ENCODE measurements around the gene PELI1.
A peak's percentile ranks its signal among the peaks of the same experiment; 100 is the strongest.

The PELI1 gene

DNA sequence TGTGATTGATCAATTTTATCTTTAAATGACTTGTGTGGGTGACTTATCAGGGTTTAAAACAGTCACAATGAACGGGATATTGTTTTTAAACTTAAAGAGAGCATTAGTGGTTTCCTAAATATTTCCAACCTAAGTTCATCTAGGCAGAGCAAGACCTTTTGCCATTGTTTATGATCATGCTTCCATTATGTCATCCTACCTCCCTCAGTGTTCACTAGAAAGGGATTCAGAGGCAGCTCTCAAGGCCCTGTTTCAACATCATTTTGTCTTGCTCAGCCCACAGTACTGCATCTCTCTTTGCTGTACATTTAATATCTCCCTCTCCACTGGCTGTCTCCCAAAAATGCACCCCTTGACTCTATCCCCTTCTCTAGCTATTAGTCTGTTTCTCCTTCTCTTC, 21.5 kb upstream of the PELI1 start:
- in situ Hi-C loops (cut with HindIII; ENCODE audit: low pct_ligation_motif_present, low pct_unique_long_range_greater_than_20kb, low sequenced_read_pairs) = no loop called here
- no peak for DNase-seq

DNA sequence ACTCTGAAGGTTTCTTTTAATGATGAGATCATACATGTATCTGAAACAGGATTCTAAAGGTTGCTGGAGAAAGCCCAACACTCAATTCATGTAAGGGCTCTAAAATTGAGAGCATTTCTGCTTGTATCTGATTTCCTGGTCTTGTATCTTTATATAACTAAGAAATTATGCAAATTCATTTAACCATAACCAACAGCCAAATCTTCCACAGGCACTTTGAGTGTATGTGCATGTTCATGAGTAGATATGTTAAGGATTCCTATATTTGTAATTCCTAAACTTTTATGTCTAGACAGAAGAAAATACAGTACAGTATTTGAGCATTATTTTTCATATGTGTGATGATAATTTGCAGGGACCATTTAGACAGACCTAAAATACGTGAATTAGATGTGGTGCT, 20.4 kb upstream of the PELI1 start:
- in situ Hi-C loops (cut with HindIII; ENCODE audit: low pct_ligation_motif_present, low pct_unique_long_range_greater_than_20kb, low sequenced_read_pairs) = no loop called here

DNA sequence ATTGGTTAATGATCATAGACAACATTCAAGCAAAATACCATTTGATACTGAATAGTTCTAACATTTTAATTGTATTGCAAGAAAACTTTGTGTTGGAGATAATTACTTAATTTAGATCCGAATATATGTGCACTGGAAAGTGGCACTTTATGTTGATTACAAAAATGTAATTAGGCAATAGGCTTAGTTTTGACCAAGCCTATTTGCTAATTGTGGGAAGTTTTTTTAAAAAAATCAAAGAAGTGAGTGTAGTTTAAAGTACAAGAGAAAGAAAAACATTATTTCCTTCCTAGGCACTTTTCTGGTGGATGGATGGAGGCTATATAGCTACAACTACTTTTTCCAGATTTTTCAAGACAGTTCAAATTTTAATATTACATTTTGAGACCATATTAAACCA, 18.3 kb upstream of the PELI1 start:
- in situ Hi-C loops (cut with HindIII; ENCODE audit: low pct_ligation_motif_present, low pct_unique_long_range_greater_than_20kb, low sequenced_read_pairs) = no loop called here
- no peak for DNase-seq

More for the DNA sequence above, 20.4 kb upstream of the PELI1 start:
- DNase-seq = no peak

DNA sequence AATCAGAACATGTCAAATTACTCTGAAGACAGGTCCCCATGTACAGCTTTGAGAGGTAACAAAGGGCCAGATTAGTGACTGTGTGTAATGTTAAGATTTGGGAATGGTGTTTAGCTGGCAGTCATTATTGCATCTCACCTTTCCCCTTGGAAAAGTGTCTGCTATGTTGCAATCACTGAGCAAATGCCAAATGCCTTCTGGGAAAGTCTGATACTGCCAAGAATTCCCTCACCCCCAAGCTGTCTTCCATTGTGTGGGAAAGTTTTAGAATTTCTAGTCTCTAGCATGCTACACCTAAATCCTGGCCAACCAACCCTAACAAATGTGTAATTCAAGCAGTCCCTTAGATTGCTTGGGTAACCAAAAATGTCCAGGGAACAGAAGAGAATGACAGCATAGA, 13.6 kb upstream of the PELI1 start:
- in situ Hi-C loops (cut with HindIII; ENCODE audit: low pct_ligation_motif_present, low pct_unique_long_range_greater_than_20kb, low sequenced_read_pairs) = no loop called here
- no peak for DNase-seq

DNA sequence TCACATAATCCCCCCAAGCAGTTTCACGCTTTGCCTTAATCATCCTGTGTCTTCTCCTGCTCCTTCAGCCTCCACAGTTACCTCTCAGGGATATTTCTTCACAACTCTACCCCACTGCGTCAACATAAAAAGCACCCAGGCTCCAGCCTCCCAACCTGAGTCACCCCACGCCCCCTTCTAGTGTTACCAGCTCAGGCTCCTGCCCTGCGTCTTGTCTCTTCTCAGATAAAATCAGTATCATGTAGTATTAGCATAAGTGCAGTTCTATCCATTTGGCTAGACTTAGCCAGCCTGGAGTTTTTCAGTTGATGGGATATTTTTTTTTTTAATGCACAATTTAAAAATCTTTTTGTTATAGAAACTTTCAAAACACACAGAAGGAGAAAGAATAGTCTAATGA, 9.6 kb upstream of the PELI1 start:
- DNase-seq = no peak
- in situ Hi-C loops (cut with HindIII; ENCODE audit: low pct_ligation_motif_present, low pct_unique_long_range_greater_than_20kb, low sequenced_read_pairs) = no loop called here

DNA sequence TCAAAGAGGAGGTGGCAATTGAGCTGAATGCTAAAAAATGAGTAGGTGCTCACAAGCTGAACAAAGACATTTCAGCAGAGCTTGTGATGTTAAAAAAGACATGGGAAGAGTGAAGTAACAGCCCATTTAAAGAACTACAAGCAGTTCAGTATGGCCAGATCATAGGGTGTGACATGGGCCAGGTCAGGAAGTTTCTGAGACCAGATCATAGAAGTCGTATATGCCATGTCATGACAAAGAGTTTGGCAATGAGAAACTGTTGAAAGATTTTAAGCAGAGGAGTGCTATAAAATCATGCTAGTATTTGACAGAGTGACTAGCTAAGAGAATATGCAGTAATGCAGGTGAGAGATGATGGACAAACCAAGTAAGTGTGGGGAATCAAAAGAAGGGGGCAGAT, 7.3 kb upstream of the PELI1 start:
- in situ Hi-C loops (cut with HindIII; ENCODE audit: low pct_ligation_motif_present, low pct_unique_long_range_greater_than_20kb, low sequenced_read_pairs) = no loop called here
- DNase-seq = no peak

DNA sequence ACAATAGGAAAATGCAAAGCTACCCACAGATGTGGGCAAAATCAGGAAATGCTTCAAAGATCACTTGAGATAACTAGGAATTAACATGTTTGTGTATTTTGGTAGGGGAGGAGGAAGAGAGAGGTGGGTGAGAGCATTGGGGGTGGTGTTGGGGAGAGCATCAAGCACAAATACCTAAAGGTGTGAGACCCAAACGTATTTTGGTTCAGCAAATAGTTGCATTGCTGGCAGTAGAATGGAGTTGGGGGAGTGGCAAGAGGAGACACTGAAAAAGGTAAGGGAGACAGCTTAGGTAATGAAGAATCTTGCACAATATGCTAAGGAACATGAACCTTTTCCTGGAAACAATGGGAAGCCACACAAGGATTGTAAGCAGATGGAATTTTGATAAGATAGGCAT, 1.5 kb upstream of the PELI1 start:
- DNase-seq = no peak
- in situ Hi-C loops (cut with HindIII; ENCODE audit: low pct_ligation_motif_present, low pct_unique_long_range_greater_than_20kb, low sequenced_read_pairs) = no loop called here

DNA sequence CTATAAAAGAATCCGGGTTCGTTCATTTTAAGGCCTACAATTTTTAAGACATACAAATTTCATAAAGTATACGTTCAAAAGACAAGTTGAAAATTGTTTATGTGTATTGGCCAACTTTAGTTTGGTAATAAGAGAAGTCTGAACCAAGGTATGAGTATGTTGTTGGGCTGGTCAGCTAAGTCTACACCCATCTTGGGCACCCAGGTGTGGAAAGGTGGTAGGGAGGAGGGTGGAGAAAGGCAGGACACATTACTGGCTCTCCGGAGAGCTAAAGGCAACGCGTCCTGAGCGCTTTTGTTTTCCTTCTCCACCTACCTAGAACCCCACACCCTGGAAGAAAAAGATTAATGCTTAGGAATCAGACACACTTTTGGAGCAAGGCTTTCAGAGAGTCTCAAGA, 899 bp upstream of the PELI1 start:
- DNase-seq = no peak
- in situ Hi-C loops (cut with HindIII; ENCODE audit: low pct_ligation_motif_present, low pct_unique_long_range_greater_than_20kb, low sequenced_read_pairs) = no loop called here

DNA sequence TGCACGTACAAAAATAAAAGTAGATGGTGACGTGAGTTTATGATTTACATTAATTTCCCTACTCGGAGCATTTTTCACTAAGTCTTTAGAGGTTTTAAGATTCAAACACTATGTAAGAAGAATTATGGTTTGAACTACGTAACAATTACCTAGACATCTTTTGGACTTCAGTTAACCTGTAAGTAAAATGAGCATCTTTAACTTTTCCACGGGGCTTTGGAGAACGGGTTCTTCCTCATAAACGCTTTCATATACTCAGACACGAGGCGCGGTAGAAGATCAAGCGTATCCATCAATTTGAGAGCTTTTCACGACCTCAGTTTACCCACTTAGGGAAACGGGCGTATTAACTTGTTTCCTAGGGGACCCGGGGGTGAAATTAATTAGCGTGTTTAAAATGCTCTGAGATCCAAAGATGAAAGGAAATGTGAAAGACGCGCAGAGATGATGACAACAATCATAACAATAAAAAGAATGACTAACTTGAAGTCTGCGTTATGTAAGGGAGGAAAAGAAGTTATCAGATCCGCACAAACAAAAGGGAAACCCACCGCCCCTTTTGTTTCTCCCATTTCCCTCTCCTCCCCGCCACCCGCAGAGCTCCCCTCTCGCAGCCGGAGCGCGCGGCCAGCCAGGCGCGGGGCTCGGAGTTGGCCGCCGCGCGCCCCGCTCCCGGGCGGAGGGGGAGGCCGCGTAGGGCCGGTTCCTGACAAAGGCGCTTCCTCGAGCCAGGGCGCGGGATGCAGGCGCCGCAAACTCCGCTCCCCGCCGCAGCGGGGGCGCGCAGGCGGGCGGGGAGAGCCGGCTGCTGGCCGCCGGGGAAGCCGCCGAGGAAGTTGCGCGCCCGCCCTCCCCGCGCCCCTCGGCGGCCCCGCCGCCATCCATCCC, 807 bp downstream of the PELI1 start:
- in situ Hi-C loops (cut with HindIII; ENCODE audit: low pct_ligation_motif_present, low pct_unique_long_range_greater_than_20kb, low sequenced_read_pairs) = no loop called here
- DNase-seq = peak; percentile 43

DNA sequence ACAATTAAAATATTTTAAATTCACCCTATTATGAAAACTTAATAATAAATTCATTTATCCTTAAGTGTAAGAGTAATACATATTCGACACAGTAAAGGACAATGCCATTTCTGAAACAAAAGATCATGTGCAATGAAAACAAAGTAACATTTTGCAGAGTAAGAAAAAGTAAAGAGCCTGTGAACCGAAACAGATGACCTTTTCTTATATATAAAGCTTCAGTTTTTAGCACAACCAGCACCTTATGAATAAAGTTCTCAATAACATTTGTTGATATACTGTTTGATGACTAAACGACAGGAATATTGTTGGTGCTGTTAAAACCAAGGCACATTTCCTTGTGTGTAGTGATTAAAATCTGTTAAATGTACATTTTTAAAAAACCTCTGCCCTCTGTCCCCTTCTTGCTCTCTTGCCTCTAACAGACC, 1.5 kb downstream of the PELI1 start:
- DNase-seq = peak; percentile 19
- in situ Hi-C loops (cut with HindIII; ENCODE audit: low pct_ligation_motif_present, low pct_unique_long_range_greater_than_20kb, low sequenced_read_pairs) = no loop called here

DNA sequence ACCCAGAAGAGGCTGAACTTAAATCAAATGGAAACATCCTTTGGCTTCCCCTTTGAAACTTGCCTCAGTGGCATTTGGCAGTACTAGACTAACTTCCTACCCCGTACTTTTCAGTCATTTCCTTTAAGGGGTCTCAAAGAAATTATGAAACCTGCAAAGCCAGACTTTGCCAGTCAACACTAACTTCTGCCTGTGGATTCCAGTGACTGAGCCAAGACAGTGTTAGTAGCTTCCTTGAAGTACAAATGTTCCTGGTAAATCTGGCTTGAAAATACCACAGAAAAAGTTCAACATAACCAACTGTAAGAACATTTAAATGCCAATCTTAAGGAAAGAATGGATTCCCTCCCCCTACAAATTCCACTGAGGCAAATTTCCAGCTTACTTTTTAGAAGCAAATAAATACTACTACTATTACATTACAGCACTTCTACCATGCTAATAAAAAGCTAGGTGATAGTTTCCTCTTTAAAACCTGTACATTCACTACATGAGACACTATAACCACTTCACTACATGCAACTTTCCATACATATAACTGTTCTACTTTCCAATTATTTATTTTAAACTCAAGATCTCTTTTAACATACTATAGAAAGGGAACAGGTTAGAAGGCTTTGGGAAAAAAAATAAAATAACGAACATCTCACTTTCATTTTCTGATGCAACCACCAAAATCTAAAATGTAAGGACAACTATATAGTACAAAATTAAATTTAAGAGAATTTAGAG, 2.4 kb downstream of the PELI1 start:
- DNase-seq = peak; percentile 14
- in situ Hi-C loops (cut with HindIII; ENCODE audit: low pct_ligation_motif_present, low pct_unique_long_range_greater_than_20kb, low sequenced_read_pairs) = no loop called here

DNA sequence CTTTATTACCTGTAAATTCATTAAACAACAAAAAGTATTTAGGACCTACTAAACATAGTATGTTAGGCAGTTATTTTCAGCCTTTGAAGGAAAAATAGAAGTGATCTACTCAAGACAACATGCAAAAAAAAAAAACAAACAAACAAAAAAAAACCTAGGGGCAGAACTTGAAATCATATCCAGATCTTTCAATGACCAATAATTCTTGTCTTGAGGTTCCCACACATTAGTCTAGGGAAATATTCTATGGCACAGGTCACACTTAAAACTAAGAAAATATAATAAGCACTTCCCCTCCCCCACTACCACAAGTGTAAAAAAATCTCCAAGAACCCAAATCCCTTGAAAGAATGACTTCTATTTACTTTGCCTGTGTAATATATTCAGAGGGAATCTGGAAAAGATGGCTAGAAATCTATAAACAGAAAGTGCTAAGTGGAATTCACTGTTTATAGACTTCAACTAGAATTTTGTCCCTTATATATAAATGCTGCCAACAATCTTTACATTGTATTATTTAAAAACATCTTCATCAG, 3.5 kb downstream of the PELI1 start:
- in situ Hi-C loops (cut with HindIII; ENCODE audit: low pct_ligation_motif_present, low pct_unique_long_range_greater_than_20kb, low sequenced_read_pairs) = no loop called here
- DNase-seq = no peak

DNA sequence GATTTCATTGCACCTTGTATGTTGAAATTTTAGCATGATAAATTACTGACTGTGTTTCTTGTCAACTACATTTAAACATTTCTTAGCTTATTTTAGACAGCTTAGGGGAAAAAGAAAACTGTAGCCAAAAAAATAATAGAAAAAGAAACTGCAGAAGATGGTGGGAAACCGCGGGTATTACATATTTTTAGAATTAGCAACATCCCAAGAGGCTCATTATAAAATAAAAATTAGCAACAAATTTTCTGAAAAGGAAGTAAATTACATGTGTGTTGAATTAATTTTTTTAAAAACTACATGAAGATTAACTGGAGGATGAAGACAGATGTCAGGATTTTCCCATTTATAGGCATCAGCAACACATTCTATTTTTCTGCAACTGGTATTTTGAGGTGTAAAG, 4.3 kb downstream of the PELI1 start:
- DNase-seq = no peak
- in situ Hi-C loops (cut with HindIII; ENCODE audit: low pct_ligation_motif_present, low pct_unique_long_range_greater_than_20kb, low sequenced_read_pairs) = no loop called here

DNA sequence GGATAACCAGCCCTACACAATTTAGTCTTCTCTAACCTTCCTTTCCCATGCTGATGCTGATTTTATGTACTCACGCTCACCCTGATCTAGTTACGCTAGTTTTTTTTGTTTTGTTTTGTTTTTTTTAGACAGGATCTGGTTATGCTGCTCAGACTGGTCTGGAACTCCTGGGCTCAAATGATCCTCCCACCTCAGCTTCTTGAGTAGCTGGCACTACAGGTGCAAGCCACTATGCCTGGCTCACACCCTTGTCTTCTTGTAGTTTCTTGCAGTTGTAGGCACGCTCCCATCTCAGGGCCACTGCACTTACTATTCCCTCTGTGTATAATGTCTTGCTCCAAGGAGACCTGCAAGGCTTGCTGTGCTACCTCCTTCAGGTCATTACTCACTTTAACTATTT, 6.2 kb downstream of the PELI1 start:
- in situ Hi-C loops (cut with HindIII; ENCODE audit: low pct_ligation_motif_present, low pct_unique_long_range_greater_than_20kb, low sequenced_read_pairs) = no loop called here
- DNase-seq = no peak

DNA sequence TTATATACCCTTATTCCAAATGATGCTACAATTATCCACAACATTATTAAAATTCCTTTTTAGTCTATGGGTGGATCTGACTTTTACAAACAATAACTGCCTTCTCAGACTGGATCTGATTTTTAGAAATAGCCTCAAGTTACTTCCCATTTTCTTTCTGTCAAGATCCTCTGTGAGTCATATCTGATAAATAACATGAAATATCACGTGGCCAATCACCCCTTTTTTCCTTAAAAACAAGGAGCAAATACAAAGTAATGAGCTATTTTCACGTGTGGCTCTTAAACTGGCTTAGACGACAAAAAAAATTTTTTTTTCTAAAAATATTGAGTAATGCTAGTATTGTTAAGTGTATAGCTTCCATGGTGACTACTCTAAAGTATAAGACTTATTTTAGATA, 6.7 kb downstream of the PELI1 start:
- in situ Hi-C loops (cut with HindIII; ENCODE audit: low pct_ligation_motif_present, low pct_unique_long_range_greater_than_20kb, low sequenced_read_pairs) = no loop called here
- no peak for DNase-seq

DNA sequence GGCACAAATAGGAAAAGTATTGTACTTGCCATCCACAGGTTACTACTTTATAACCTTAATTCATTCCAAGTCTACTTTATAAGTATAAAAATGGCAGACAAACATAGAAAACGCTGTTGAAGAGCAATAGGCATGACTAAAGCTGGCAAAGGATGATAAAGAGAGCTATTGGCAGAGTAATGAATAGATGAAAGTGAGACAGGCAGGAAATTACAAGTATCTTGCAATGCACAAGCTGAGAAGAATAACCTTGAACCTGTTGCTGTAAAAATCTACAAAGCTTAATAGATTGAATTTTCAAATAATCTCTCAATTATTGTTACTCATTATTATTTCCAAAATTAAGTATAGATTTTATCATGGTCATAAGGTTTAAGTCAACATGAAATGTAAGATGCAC, 8.8 kb downstream of the PELI1 start:
- in situ Hi-C loops (cut with HindIII; ENCODE audit: low pct_ligation_motif_present, low pct_unique_long_range_greater_than_20kb, low sequenced_read_pairs) = no loop called here
- DNase-seq = no peak

DNA sequence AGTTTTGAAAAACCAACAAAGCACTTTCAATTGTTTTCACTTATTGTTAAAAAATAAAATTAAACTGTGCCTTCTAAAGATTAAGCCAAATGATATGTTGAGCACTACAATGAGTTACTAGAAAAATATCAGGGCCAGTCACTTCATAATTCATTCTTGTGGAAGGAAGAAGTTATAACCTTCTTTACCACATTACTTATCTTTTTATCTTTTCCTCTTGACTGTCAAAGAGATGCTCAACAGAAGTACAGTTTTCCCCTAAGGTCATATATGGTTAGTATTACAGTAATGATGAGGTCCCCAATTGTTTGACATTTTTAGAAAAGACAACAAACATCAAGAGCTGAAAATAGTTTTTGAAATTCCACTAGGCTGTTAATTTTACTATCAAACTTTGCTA, 9.4 kb downstream of the PELI1 start:
- no peak for DNase-seq
- in situ Hi-C loops (cut with HindIII; ENCODE audit: low pct_ligation_motif_present, low pct_unique_long_range_greater_than_20kb, low sequenced_read_pairs) = no loop called here

DNA sequence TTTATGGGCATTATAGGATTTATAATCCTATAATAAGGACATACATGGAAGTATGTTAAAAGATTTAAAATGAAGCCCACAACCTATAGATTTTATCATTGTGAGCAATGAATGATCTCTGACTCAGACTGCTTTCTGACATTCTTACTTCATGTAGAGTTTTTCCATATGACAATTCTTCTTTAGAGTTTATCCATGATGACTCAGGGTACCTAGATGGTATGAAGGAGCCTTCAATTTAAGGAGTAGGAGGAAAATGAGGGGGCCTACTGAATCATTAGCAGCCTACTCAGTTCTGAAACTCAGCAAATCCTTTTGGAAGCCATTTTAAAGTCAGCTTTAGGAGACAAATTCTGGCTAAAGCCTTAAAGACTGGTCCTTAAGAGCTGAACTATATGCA, 10.4 kb downstream of the PELI1 start:
- in situ Hi-C loops (cut with HindIII; ENCODE audit: low pct_ligation_motif_present, low pct_unique_long_range_greater_than_20kb, low sequenced_read_pairs) = no loop called here
- DNase-seq = no peak

DNA sequence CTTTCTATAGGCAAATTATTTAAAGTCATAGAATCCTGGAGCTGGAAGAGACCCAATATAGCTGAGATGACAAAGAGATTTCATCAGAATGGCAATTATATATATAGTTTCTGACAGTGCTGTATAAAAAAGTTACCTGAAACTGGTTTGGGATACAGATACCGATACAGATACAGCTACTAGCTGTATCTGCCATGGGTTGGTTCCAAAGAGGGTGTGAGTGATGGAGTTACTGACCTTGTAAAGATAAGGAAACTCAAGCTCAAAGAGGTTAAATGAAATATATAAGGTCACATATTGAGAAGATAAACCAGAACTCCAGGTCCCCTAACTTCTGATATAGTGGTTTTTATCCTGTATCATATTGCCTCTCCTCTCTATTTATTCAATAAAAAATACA, 10.9 kb downstream of the PELI1 start:
- in situ Hi-C loops (cut with HindIII; ENCODE audit: low pct_ligation_motif_present, low pct_unique_long_range_greater_than_20kb, low sequenced_read_pairs) = no loop called here
- no peak for DNase-seq

DNA sequence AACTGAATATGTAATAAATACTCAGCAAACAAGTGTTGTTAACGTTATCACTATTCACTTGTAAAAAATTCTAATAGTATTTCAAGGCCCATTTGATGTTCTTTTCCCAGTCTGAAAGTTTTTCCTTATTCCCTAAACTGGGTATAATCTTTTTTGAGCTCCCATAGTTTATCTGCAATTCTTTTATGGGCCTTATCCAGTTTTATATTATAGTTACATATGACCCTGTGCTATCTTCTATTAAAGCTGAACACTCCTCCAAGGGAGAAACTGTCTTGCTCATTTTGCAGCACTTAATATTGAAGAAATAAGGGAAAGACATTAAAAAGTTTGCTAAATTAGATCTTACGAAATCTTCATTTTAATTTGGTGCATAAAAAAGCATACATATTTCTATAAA, 13.9 kb downstream of the PELI1 start:
- no peak for DNase-seq
- in situ Hi-C loops (cut with HindIII; ENCODE audit: low pct_ligation_motif_present, low pct_unique_long_range_greater_than_20kb, low sequenced_read_pairs) = no loop called here

Measured in ACHN (cell line).